ELF-1 (cell line): ENCODE measurements around the gene IFT172.
"Not testable (repeated sequence)": the region's sequence is repeated elsewhere in the genome, so short reads cannot be mapped to it uniquely, and the experiment has no call there.

Experiments
- DNase-seq: peaks from one replicate; pipeline ENCODE4 v3.0.0-alpha.2; 2016; ENCODE audit warnings: low read depth, low spot score

Gene IFT172

DNA sequence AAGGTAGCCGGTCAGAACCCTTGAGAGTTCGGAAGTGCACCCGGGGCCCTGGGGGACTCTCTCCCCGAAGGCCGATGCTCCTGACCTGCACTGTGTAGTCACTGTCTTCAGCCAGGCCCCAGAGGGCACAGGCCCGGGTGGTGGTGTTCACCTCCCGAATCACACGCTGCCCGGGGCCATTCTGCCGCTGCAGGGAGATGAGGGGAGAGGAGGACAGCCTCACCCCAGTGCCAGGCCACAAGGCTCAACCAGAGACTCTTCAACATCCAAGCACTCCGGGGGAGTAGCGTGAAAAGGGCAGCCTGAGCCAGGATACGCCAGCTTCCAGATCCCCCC lies 4.4 kb upstream of the IFT172 start:
- DNase-seq, result peak; percentile 14

DNA sequence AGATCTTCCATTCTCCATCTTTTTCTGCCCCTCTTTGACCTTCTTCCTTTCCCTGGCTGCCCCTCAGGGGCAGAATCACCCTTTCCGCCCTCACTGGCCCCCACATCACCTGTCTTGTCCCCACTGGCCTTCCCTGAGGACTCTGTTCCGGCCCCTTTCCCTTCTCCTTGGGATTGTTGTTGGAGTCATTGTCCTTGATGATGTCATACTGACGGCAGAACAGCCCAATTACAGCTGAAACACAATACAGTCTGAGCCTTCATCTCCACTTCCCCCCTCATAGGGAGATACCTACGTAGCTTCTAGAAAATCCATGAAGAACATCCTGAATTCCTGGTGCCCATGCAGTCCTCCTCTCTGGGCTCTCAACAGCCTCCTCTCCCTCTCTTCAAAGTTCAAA lies 3.0 kb upstream of the IFT172 start:
- no peak for DNase-seq

DNA sequence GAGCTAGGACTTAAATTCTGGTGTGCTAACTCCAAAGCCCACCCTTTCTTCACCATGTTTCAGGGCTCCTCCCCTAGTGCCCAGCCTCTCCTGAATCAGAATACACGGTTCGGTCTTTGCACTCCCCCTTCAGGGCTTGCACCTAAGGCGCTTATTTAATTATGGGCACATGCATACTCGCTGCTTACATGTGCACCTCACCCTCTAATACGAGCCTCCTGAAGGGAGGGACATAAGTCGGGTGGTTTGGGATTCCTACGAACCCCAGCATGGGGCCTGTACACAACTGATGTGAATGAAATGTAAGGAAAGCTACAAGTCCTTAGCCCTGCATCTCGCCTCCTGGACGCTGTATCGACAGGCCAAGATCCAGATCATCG lies 435 bp downstream of the IFT172 start:
- no peak for DNase-seq

DNA sequence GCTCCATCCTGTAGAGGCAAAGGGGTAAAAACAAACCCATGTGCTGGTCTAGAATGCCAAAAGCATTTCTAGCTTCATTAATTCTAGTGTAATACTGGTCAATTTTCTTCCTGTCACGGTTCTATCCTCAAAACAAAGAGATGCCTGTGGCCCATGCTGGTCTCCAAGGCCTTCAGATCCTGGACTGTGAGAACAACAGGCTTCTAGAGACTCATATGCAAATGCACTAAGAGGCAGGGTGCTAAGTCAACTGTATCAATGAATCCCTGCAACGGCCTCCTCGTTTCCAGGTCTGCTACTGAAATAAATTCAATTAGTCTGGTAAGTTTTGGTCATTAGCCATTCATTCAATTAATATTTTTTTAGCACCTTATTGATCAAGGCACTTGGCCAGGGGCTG lies 4.0 kb downstream of the IFT172 start:
- no peak for DNase-seq

DNA sequence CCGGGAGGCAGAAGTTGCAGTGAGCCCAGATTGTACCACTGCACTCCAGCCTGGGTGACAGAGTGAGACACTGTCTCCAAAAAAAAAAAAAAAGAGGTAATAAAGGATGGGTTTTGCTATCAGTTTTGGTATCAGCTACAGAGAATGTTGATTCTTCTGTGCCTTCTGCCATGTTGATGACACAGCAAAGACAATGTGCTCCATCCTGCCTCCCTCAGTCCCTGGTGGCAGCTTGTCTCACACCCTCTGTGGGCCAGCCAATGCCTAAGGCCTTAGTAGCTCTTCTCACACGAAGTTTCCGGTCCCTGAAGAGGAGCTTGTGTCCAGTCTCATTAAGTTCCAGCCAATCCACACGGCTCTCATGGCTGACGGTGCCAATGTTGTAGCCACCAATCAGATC lies 17.6 kb downstream of the IFT172 start:
- DNase-seq, result no peak

DNA sequence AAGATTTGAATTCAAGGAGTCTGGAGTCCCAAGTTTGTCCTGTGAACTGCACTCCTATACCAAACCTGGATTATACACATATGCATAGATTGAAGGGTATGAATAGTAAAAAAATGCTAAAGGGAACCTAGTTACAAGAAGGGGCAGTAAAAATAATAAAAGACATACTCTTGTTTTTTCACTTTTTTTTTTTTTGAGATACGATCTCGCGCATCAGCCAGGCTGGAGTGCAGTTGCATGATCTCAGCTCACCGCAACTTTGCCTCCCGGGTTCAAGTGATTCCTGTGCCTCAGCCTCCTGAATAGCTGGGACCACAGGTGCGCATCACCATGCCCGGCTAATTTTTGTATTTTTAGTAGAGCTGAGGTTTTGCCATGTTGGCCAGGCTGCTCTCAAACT lies 25.1 kb downstream of the IFT172 start:
- no peak for DNase-seq

DNA sequence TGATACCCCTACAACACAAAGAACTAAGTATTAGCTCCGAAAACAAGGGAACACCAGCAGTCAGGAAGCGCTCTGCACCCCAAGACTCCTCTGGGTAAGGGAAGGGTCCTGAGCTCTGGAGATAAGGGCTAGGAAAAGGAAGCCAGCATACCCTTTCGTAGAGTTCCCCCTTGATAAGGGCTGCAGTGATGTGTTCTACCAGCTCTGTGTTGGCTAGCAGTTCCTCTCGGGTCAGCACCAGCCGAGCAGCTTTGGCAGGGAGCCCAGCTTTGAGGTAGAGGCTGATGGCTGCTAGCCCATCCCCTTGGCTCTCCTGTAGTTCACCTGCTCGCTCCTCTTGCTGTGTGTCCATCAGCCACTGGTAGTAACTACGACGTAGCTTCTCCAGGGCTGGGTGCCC lies 28.4 kb downstream of the IFT172 start:
- DNase-seq, result no peak

DNA sequence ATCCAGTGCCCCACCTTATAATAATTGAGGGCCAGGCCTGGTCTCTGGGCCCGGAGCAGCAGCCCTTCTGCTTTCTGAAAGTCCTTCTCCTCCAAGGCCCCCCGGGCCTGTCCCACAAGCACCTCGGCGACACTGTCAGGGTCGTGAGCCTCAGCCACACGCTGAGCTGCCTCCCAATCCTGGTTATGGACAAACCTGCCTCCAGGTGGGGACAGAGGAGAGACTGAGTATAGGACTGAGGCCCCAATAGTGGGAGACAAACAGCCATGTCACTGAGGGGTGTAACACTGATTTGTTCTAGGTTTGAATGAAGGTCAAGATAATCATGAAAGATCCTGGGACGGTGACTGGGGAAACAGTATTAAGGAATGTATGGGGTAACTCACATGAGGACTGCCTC lies 35.6 kb downstream of the IFT172 start:
- no peak for DNase-seq

DNA sequence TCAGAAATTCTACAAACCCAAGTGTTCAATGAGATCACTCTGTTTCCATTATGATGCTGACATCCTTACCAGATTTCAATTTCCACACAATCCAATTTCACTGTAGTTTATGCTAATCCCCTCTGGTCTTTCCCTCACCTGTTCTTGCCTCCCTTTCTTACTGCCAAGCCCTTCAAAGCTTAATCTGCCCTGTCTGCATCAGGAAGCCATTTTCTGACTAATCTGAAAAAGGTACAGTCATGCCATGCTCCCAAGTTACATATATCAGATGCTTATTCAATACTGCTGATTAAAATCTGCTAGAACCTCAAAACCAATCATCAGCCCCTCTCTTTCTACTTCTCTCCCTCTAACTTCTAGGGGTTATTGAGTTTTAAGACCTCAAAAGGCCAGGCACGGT lies 38.4 kb downstream of the IFT172 start:
- DNase-seq, result no peak

DNA sequence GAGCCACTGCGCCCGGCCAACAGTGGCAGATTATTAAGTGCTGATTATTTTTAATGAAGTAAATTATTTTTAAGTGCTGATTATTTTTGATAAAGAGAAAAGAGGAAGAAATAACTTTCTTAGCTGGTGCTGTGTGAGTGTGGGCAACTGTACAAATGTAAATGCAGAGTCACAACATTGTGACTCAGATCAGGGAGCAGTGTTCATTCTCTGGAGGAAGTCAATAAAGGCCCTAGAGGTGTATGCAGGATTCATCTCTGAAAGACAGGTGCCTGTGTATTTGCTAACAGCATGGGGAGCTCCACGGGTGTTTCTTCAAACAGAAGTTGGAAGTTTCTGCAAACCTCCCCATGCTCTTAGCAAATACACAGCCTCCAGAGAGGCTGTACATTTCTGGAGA lies 41.2 kb downstream of the IFT172 start:
- DNase-seq, result no peak

DNA sequence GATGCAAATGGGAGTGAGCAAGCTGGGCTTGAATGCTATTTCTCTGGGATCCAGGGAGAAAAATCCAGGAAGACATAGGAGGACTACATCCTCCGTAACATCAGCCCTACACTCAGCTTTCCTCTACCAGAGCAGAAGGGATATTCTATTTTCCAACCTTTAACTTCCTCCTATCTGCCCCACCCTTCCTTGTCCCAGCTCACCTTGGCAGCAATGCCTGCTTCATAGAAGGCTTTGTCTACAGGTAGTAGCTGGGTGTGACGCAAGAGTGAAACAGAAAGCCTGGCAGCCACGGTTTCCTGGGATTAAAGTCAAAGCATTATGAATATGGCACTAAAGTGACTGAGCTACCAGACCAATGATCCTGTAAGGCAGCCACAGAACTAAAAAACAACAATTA lies 43.5 kb downstream of the IFT172 start:
- no peak for DNase-seq

DNA sequence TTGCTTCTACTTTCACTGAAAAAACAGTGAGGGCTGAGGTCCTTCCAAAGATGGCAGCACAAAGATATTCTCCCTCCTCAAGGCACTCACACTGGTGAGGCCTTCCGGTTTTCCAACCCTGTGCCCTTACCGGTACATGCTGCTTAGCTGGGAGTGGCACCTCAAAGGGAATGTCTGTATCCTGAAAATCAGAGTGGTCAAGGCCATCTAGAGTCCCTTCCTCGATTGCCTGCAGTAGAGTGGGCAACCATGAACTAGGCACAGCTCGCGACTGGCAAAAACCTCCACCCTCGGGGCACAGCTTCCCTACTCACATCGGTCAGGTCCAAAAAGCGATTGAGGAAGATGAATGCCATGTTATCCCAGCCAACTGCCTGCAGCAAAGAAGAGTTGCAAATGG lies 43.9 kb downstream of the IFT172 start:
- no peak for DNase-seq

DNA sequence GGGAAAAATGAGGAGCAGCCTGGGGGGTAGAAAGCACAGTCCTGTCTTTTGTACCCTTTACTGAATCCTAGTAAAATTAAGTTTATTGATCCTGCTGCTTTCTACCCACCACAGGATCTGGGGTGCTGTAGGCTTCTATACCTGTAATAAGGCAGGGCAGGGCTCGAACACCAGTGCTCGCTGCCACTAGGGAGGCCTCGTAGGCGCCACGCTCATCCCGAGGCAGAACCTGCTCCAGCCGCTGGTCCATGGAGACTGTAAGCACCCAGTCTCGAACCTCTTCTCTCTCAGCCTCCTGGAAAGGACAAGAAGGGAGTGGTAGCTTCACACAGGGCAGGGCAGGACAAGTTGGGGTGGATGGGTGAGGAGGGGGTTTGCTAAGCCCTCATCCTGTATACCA lies 44.4 kb downstream of the IFT172 start:
- DNase-seq, result no peak

DNA sequence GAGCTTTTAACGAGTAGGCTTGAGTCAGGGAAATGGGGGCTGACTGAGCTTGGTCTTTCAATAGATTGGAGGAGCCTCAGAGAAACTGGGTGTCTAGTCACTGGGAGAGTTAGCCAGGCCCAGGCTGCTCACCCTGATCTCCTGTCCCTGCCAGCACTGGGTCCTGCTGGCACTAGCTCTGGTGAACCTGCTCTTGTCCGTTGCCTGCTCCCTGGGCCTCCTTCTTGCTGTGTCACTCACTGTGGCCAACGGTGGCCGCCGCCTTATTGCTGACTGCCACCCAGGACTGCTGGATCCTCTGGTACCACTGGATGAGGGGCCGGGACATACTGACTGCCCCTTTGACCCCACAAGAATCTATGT lies 46.6 kb downstream of the IFT172 start:
- no peak for DNase-seq

DNA sequence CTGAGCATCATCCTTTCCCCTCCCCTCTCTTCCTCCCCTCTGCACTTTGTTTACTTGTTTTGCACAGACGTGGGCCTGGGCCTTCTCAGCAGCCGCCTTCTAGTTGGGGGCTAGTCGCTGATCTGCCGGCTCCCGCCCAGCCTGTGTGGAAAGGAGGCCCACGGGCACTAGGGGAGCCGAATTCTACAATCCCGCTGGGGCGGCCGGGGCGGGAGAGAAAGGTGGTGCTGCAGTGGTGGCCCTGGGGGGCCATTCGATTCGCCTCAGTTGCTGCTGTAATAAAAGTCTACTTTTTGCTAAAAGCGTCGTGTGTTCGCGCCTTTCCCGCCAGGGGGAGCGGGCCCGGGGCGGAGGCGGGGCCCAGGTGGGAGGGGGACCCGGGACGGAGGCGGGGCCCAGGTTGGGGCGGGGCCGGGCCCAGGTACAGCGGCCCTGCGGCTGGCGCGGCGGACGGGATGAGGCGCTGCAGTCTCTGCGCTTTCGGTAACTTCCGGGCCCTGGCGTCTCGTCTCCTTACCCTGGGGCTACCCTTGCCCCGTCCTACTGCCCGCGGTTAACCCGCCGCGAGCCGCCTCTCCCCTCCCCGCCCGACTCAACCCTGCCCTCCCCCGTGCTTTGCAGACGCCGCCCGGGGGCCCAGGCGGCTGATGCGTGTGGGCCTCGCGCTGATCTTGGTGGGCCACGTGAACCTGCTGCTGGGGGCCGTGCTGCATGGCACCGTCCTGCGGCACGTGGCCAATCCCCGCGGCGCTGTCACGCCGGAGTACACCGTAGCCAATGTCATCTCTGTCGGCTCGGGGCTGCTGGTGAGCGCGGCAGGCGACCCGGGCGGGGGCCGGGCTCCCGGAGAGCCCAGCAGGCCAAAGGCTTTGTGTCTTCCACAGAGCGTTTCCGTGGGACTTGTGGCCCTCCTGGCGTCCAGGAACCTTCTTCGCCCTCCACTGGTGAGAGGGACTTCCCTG lies 47.3 kb downstream of the IFT172 start, which contains the start of gene KRTCAP3:
TSS of gene KRTCAP3 (plus strand) at position 424 of the 962 bp plus-strand sequence. CDS start at position 456, 32 bp downstream.
- DNase-seq, result peak; percentile 83

DNA sequence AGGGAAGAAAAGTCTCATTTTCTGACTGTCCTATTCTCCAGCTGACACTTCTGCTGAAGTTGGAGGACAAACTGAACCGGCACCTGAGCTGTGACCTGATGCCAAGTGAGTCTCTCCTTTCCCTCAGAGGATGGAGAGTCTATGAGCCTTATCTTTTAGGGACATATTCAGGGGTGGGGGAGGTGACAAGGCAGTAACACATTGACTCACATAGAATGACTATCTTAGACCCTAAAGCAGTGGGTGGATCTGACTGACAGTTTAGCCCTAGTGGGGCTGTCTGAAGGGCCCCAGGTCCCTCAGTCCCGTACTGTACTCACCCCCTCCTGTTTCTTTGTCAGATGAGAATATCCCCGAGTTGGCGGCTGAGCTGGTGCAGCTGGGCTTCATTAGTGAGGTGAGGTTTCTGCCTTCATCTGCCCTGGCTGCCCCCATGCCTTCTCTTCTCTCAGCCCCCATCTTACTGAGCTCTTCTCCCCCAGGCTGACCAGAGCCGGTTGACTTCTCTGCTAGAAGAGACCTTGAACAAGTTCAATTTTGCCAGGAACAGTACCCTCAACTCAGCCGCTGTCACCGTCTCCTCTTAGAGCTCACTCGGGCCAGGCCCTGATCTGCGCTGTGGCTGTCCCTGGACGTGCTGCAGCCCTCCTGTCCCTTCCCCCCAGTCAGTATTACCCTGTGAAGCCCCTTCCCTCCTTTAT lies 48.2 kb downstream of the IFT172 start:
- no peak for DNase-seq

DNA sequence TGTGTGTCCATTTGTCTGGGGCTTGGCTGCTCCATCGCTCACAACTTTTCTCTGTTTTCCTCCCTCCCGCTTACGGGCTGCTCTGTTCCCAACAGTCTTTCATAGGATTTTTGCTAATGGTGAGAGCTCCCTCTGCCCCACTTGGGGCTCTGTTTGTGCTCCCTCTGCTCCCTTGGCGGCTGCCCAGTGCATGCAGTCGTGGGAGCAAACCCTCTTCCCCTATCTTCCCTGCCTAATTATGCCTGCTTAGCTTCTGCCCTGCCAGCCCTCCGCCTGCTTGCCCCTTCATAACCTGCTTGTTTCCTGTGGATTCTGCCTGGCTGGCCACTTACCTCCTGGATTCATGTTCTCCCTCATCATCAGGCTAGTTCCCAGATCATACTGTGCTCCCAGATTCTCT lies 53.9 kb downstream of the IFT172 start:
- DNase-seq, result no peak

DNA sequence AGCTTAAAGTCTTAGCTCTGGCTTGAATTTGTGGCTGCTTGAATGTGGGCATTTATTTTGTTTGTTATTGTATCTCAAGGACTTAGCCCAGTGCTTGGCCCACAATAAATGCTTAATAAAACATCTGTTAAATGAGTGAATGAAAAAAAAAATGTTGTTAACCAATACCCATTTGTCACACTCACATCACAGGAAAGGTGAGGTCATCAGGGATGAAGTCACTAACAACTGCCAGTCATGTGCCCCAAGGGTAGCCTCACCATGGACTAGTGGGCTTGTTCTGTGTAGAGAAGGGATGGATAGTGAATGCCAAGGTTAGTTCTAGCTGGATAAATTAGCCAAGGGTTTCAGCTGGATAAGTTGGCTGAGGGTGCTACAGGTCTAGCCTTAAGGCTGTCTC lies 58.1 kb downstream of the IFT172 start:
- peak; percentile 8 for DNase-seq

DNA sequence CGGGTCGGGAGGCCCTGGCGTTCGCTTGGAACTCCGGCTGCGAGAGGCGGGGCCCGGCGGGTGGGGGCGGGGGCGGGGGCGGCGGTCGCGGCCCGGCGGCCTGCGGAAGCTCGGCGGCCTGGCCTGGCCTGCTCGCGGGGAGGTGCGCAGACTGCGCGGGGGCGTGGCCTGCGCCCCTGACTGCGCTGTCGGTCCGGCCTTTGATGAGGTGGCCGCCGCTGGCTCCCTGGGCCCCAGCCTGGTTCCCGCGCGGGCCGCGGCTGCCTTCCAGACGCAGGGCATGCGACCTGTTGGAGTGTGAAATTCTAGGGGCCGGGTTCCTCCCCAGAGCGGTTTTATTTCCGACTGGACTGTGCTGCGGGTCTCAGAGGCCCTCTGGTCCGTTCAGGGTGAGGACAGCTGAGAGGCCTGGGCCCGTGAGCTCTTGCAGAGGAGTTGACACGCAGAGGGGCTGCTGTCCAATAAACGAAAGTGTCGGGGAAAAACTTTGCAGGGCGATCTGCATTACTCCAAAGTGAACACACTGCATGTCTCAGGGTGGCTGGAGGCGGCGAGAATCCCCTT lies 60.5 kb downstream of the IFT172 start:
- DNase-seq, result peak; percentile 91

DNA sequence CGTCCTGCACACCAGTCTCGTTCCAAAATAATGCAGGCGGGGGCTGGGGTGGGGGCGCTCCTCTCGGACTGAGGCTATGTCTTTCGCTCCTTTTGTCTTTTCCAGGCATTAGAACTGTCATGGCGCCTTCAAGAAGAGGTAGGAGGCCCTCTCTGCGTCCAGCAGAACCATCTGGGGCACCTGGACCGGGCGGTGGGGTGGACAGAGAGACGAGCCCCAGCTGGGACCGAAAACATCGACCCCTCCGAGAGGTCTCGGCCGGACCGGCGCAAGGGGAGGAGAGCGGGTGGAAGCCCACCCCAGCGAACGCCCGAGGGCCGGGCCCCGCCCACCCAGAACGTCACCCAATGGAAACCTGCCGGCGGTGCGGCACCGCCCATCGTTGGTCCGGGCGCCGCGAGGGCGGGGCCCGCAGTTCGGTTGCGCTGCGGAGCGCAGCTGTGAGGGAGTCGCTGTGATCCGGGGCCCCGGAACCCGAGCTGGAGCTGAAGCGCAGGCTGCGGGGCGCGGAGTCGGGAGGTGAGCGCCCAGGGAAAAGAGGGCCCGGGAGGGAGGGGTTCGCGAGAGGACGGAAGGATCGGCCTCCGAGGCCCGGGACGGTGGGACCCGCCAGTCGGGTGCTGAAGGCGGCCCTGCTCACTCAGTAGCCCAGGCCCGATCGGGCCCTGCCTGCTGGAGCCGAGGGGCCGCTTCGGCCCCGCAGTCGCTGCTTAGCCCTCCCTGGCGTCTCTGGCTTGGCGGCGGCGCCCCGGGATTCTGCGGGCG lies 61.1 kb downstream of the IFT172 start, which contains the start of gene NRBP1:
TSS of gene NRBP1 (plus strand) at position 419 of the 765 bp plus-strand sequence. CDS start 4,643 bp downstream, outside the sequence.
- DNase-seq, result peak; percentile 97

DNA sequence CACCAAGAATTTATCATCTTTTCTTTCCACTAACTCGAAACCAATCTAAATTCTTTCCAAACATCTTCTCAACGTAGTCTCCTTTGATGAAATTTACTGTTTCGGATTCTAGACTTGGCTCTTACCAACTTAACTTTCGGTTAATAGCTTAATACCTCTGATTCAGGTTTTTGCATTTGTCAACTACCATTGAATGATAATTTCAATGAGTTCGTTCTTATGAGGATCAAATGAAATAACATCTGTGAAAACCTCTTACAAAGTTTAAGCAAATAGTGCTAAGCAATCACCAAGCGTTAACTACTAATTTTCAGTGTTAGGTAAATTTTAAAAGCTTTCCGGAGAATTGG lies 61.7 kb downstream of the IFT172 start:
- no peak for DNase-seq

DNA sequence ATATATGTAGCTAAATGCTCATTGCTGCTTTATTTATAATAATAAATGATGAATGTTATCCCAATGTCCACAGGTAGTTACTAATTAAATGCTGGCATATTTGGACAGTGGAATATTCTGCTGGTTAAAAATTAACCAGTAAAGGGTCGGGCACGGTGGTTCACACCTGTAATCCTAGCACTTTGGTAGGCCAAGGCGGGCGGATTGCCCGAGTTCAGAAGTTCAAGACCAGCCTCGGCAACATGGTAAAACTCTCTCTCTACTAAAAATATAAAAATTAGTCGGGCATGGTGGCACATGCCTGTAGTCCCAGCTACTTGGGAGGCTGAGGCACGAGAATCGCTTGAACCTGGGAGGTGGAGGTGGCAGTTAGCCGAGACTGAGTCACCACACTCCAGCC lies 64.5 kb downstream of the IFT172 start:
- not testable (repeated sequence) for DNase-seq
